Measurements from ENCODE around the gene WDR6.

WDR6 gene

DNA sequence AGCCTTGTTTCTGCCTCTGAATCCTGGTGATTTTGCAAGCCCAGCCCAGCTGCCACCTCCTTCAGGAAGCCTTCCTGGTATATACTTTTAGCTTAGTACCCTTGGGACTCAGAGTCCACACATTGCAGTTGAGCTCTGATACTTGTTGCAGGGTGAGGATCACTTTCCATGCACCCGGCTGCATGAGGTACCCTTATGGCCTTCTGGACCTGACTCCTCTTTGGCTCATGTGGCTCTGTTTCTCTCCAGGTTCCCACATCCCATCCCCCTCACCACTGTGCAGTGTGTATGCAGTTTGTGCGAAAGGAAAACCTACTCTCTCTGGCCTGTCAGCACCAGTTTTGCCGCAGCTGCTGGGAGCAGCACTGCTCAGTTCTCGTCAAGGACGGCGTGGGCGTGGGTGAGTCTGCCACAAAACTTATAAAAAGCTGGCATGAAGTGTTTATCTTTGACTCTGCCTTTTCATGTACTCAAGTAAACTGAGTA, 40.3 kb upstream of the WDR6 start:
- DNase-seq (ENCODE audit: low read depth) = no peak
- TF ChIP-seq, protein P1, sequence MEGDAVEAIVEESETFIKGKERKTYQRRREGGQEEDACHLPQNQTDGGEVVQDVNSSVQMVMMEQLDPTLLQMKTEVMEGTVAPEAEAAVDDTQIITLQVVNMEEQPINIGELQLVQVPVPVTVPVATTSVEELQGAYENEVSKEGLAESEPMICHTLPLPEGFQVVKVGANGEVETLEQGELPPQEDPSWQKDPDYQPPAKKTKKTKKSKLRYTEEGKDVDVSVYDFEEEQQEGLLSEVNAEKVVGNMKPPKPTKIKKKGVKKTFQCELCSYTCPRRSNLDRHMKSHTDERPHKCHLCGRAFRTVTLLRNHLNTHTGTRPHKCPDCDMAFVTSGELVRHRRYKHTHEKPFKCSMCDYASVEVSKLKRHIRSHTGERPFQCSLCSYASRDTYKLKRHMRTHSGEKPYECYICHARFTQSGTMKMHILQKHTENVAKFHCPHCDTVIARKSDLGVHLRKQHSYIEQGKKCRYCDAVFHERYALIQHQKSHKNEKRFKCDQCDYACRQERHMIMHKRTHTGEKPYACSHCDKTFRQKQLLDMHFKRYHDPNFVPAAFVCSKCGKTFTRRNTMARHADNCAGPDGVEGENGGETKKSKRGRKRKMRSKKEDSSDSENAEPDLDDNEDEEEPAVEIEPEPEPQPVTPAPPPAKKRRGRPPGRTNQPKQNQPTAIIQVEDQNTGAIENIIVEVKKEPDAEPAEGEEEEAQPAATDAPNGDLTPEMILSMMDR (IDR thresholded peaks at IDR 0.05; ENCODE audit: low read depth, low read length) = no peak
- no peak for TF ChIP-seq POLR2A (IDR thresholded peaks at IDR 0.05; ENCODE audit: extremely low read depth, insufficient read length)
- TF ChIP-seq, protein P2, sequence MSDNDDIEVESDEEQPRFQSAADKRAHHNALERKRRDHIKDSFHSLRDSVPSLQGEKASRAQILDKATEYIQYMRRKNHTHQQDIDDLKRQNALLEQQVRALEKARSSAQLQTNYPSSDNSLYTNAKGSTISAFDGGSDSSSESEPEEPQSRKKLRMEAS (IDR thresholded peaks at IDR 0.05; ENCODE audit: low read depth, low read length) = no peak
- TF ChIP-seq MYC (IDR thresholded peaks at IDR 0.05; ENCODE audit: low read depth, low read length) = no peak

DNA sequence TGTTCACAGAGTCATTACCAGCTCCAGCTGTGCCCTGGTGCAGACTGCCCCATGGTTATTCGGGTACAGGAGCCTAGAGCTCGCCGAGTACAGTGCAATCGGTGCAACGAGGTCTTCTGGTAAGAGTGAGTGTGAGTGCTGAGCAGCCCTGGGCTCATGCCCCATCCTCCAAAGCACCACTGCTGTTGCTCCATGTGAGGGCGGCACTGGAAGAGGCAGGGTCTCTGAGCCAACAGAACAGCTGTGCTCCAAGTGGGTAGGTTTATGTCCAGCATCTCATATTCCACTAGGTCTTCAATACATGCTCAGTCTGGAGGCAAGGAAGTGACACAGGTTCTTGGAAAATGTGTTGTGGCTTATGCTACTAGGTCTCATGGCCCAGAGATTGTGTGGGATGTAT, 36.6 kb upstream of the WDR6 start:
- H3K4me3 ChIP-seq (ENCODE audit: low read depth, low read length) = no peak overlapping the region
- TF ChIP-seq POLR2A (IDR thresholded peaks at IDR 0.05; ENCODE audit: extremely low read depth, insufficient read length) = no peak
- no peak for DNase-seq (ENCODE audit: low read depth)

More for the DNA sequence above, 40.3 kb upstream of the WDR6 start:
- H3K4me3 ChIP-seq (ENCODE audit: low read depth, low read length) = no peak overlapping the region

DNA sequence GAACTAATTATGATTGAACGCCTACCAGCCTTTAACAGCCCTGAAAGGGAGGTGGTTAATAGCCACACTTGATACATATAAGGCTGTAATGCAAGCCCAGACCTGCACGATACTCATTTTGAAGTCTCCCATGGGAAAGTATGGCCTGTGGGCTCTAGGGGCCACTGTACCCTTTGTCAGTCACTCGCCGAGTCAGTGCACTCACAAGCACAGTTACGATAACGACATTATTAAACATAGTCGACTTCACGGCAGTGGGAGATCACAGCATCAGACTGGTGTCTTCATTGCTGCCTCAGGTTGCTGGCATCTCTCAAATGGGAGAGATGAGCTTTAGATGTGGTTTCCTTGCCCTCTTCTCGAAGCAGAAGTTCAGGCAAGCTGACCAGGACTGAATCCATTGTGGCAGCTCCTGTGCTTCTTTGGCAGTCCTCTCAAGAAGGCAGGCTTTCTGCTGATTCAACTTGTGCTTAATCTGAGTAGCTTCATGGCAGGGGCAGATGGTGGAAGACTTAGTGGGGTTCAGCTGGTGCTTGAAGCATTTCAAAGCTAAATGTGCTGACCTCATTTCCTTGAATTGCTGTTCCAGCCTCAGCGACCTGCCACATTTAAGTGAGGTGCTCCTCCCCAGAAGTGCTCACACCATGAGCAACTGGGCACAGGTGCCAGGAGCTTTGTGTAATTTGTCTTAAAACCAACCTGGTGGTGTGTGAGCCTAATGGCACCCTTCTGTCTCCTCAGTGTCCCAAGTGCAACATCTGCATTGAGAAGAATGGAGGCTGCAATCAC, 32.9 kb upstream of the WDR6 start:
- DNase-seq (ENCODE audit: low read depth) = no peak
- TF ChIP-seq, protein P2 (IDR thresholded peaks at IDR 0.05; ENCODE audit: low read depth, low read length) = no peak
- no peak for TF ChIP-seq POLR2A (IDR thresholded peaks at IDR 0.05; ENCODE audit: extremely low read depth, insufficient read length)
- H3K4me3 ChIP-seq (ENCODE audit: low read depth, low read length) = no peak overlapping the region

DNA sequence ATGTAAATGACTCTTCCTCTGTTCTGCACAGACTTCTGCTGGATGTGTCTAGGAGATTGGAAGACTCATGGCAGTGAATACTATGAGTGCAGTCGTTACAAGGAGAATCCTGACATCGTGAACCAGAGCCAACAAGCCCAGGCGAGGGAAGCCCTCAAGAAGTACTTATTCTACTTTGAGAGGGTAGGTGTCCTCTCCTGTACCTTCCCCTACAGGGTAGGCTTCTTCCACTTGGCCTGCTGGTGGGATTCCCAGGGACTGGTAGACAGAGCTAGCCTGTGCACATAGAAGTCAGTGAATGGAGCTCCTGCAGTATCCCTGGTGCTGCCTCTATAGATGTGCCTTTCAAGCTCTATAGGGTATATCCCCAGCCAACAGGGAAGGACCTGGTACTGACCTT, 27.7 kb upstream of the WDR6 start:
- DNase-seq (ENCODE audit: low read depth) = no peak
- no peak overlapping the region for H3K4me3 ChIP-seq (ENCODE audit: low read depth, low read length)
- TF ChIP-seq MYC (IDR thresholded peaks at IDR 0.05; ENCODE audit: low read depth, low read length) (no peak), POLR2A (IDR thresholded peaks at IDR 0.05; ENCODE audit: extremely low read depth, insufficient read length) (no peak)
- TF ChIP-seq, protein P1 (IDR thresholded peaks at IDR 0.05; ENCODE audit: low read depth, low read length) = no peak
- TF ChIP-seq, protein P2 (IDR thresholded peaks at IDR 0.05; ENCODE audit: low read depth, low read length) = no peak

DNA sequence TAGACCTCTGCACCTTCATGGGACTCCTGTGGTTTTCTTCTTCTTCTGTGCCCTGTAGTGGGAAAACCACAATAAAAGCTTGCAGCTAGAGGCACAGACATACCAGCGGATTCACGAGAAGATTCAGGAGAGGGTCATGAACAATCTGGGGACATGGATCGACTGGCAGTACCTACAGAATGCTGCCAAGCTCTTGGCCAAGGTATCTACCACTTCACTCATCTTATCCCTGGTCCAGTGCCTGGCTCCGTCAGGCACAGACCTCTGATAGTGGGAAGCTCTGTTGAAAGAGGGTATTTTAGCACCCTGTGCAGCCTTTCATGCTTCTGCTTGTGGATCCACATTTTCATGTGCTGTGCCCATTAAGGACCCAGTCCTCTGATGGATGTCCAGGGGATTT, 26.9 kb upstream of the WDR6 start:
- H3K4me3 ChIP-seq (ENCODE audit: low read depth, low read length) = no peak overlapping the region
- no peak for DNase-seq (ENCODE audit: low read depth)
- TF ChIP-seq, protein P1 (IDR thresholded peaks at IDR 0.05; ENCODE audit: low read depth, low read length) = no peak
- no peak for TF ChIP-seq MYC (IDR thresholded peaks at IDR 0.05; ENCODE audit: low read depth, low read length)

DNA sequence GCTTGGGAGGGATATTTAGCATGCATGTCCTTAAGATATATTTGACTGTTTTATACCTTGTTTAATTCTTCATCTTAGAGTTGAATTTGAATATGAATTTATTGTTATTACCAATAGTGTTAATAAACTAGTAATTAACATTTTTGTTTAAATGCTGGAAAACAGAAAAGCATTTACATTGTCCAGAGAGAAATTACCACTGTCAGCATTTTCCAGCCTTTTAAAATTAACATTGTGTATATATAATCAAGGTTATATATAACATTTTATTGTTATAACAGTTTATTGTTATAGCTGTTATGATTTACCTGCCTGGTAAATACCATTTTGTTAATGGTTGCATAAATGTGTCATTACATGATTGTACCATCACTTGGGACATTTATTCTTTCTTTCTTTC, 25.2 kb upstream of the WDR6 start:
- TF ChIP-seq POLR2A (IDR thresholded peaks at IDR 0.05; ENCODE audit: extremely low read depth, insufficient read length) = no peak
- TF ChIP-seq, protein P2 (IDR thresholded peaks at IDR 0.05; ENCODE audit: low read depth, low read length) = no peak
- no peak for TF ChIP-seq MYC (IDR thresholded peaks at IDR 0.05; ENCODE audit: low read depth, low read length)
- TF ChIP-seq, protein P1 (IDR thresholded peaks at IDR 0.05; ENCODE audit: low read depth, low read length) = no peak
- H3K4me3 ChIP-seq (ENCODE audit: low read depth, low read length) = no peak overlapping the region

DNA sequence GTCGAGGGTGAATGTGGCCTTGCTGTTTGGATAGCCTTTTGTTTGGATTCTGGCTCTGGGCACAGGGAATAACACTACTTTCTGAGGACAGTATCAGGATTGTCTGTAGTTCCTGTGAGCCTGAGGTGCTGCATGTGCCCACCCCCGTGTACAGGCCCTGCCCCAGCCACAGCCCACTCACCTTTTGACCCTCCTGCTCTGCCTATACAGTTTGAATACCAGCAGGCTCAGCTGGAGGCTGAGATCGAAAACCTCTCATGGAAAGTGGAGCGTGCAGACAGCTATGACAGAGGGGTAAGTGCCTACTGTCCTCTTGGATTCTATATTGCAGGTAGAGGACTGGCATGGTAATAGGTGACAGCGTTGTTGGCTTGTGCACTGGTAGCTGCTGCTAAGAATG, 24.5 kb upstream of the WDR6 start:
- H3K4me3 ChIP-seq (ENCODE audit: low read depth, low read length) = no peak overlapping the region
- DNase-seq (ENCODE audit: low read depth) = no peak

More for the DNA sequence above, 25.2 kb upstream of the WDR6 start:
- DNase-seq (ENCODE audit: low read depth) = no peak

More for the DNA sequence above, 24.5 kb upstream of the WDR6 start:
- TF ChIP-seq, protein P2 (IDR thresholded peaks at IDR 0.05; ENCODE audit: low read depth, low read length) = no peak
- TF ChIP-seq, protein P1 (IDR thresholded peaks at IDR 0.05; ENCODE audit: low read depth, low read length) = no peak
- TF ChIP-seq POLR2A (IDR thresholded peaks at IDR 0.05; ENCODE audit: extremely low read depth, insufficient read length) (no peak), MYC (IDR thresholded peaks at IDR 0.05; ENCODE audit: low read depth, low read length) (no peak)

Data from NB4 (cell line).